Breast epithelium (tissue), 4 donors: Measurements from ENCODE around the gene SPATA17. TPM values are rescaled to one million over a fixed set of nuclear protein-coding genes. Genes with fewer than 3 reads are reported as not detected.

ENCODE experiments used
- DNase-seq, 2 donors: peaks; one replicate each; pipeline ENCODE4 v3.0.0-alpha.2; 2019; ENCODE audit warnings: low spot score in 2 of 2
- H3K27ac ChIP-seq, 2 donors: fragments of 200-600 bp; sonication (generic) in 1 of 2; one replicate each; pipeline ENCODE4 v1.5.1; 2016 to 2019; ENCODE audit warnings: mild to moderate bottlenecking in 1 of 2
- H3K27me3 ChIP-seq, 2 donors: fragments of 200-600 bp; sonication (generic) in 1 of 2; one replicate each; pipeline versions ENCODE4 v1.5.1 to v1.6.0; 2017 to 2019; ENCODE audit warnings: control low read depth in 1 of 2, mild to moderate bottlenecking in 1 of 2
- H3K36me3 ChIP-seq: fragments of 200-600 bp; one replicate; pipeline ENCODE4 v1.5.1; 2019
- H3K4me1 ChIP-seq, 2 donors: fragments of 200-600 bp; sonication (generic); one replicate each; pipeline ENCODE4 v1.5.1; 2016 to 2019; ENCODE audit warnings: control low read depth in 1 of 2
- H3K4me3 ChIP-seq, 3 donors: fragments of 200-600 bp; sonication (generic); 1 replicate in 2 of 3; 2 replicates in 1 of 3; pipeline ENCODE4 v1.5.1; 2016 to 2019; ENCODE audit warnings: mild to moderate bottlenecking in 3 of 3, moderate library complexity in 2 of 3
- H3K9me3 ChIP-seq, 2 donors: fragments of 200-600 bp; sonication (generic) in 1 of 2; one replicate each; pipeline ENCODE4 v1.5.1; 2016 to 2019; ENCODE audit warnings: control low read depth in 1 of 2
- CTCF ChIP-seq, 3 donors: fragments of 450-650 bp; IDR thresholded peaks; one replicate each; pipeline ENCODE4 v1.5.1; 2016 to 2017; ENCODE audit warnings: antibody characterized with exemption in 3 of 3, mild to moderate bottlenecking in 3 of 3, moderate library complexity in 3 of 3
- POLR2A ChIP-seq: fragments of 450-650 bp; IDR thresholded peaks from one replicate; pipeline ENCODE4 v1.6.1; 2016; ENCODE audit warnings: antibody characterized with exemption, mild to moderate bottlenecking, moderate library complexity
- POLR2AphosphoS5 ChIP-seq, 3 donors: sonication (generic); formaldehyde crosslinking; IDR thresholded peaks; one replicate each; pipeline ENCODE4 v1.6.1; 2017; ENCODE audit warnings: antibody characterized with exemption in 3 of 3
- intact Hi-C: fragments of 100-400 bp; cut with DNase I; formaldehyde crosslinking; loops from one replicate; pipeline ENCODE4 v1.15.1; 2023; ENCODE audit warnings: low total_unique reads
- total RNA-seq, 3 donors: library from RNA; depleted of rRNA; stranded (reverse); fragments of >200 nt; gene quantifications; one replicate each; pipeline ENCODE4 v1.1.0, GENCODE V29; 2016

Gene SPATA17
- total RNA-seq, 3 donors from 2014 or later, result 0.48 to 1.3 (median 0.59) TPM

- H3K4me3 ChIP-seq, result no peak overlapping the region
- no peak for DNase-seq
- H3K9me3 ChIP-seq, result no peaks in the 10 kb centered on the region
- intact Hi-C loops, result no loop called here
- no peaks in the 10 kb centered on the region for H3K27me3 ChIP-seq
- H3K36me3 ChIP-seq, result no peaks in the 10 kb centered on the region
- H3K27ac ChIP-seq, result no peak overlapping the region
- TF ChIP-seq POLR2AphosphoS5 (IDR thresholded peaks at IDR 0.05) (no peak), CTCF (IDR thresholded peaks at IDR 0.05) (no peak), POLR2A (no peak)
- no peaks in the 10 kb centered on the region for H3K4me1 ChIP-seq
Measured at GRCh38 chr1:217896490-217896889, 265.3 kb downstream of the SPATA17 start.

GRCh38 chr1:217897100-217897499, 266.0 kb downstream of the SPATA17 start:
- Histone ChIP-seq H3K27ac (no peak overlapping the region), H3K9me3 (no peaks in the 10 kb centered on the region), H3K27me3 (no peaks in the 10 kb centered on the region), H3K36me3 (no peaks in the 10 kb centered on the region), H3K4me1 (no peaks in the 10 kb centered on the region), H3K4me3 (no peak overlapping the region)
- intact Hi-C loops, result no loop called here
- TF ChIP-seq CTCF (IDR thresholded peaks at IDR 0.05) (no peak), POLR2A (no peak), POLR2AphosphoS5 (IDR thresholded peaks at IDR 0.05) (no peak)
- DNase-seq, result no peak

- DNase-seq, result no peak
- intact Hi-C loops, result no loop called here
- TF ChIP-seq POLR2A (no peak), POLR2AphosphoS5 (IDR thresholded peaks at IDR 0.05) (no peak), CTCF (IDR thresholded peaks at IDR 0.05) (no peak)
- no peaks in the 10 kb centered on the region for H3K4me1 ChIP-seq
- H3K27me3 ChIP-seq, result no peaks in the 10 kb centered on the region
- H3K4me3 ChIP-seq, result no peak overlapping the region
- no peaks in the 10 kb centered on the region for H3K36me3 ChIP-seq
- no peak overlapping the region for H3K27ac ChIP-seq
- H3K9me3 ChIP-seq, result no peaks in the 10 kb centered on the region
Measured at GRCh38 chr1:217899614-217900013, 268.5 kb downstream of the SPATA17 start.

GRCh38 chr1:217907504-217907903, 276.4 kb downstream of the SPATA17 start:
- Histone ChIP-seq H3K9me3 (no peaks in the 10 kb centered on the region), H3K4me1 (no peaks in the 10 kb centered on the region), H3K36me3 (no peaks in the 10 kb centered on the region), H3K4me3 (no peak overlapping the region), H3K27me3 (no peaks in the 10 kb centered on the region), H3K27ac (no peak overlapping the region)
- DNase-seq, result no peak
- TF ChIP-seq POLR2A (no peak), CTCF (IDR thresholded peaks at IDR 0.05) (no peak), POLR2AphosphoS5 (IDR thresholded peaks at IDR 0.05) (no peak)
- intact Hi-C loops, result no loop called here

GRCh38 chr1:217910203-217910602, 279.1 kb downstream of the SPATA17 start:
- intact Hi-C loops, result no loop called here
- Histone ChIP-seq H3K4me1 (no peaks in the 10 kb centered on the region), H3K36me3 (no peaks in the 10 kb centered on the region), H3K9me3 (no peaks in the 10 kb centered on the region), H3K4me3 (no peak overlapping the region), H3K27me3 (no peaks in the 10 kb centered on the region), H3K27ac (no peak overlapping the region)
- DNase-seq, result no peak
- TF ChIP-seq CTCF (IDR thresholded peaks at IDR 0.05) (no peak), POLR2AphosphoS5 (IDR thresholded peaks at IDR 0.05) (no peak), POLR2A (no peak)
